HG02588 (cell line): ENCODE measurements around the gene PDIA2.
"Not testable (repeated sequence)": the region's sequence is repeated elsewhere in the genome, so short reads cannot be mapped to it uniquely, and the experiment has no call there.

Experiments used
- ATAC-seq: cut with Tn5 transposase; IDR thresholded peaks from one replicate; pipeline ENCODE4 v1.9.1; 2021; ENCODE audit warnings: mild to moderate bottlenecking, moderate library complexity; ENCODE audit not compliant: unreplicated experiment

Gene PDIA2

DNA sequence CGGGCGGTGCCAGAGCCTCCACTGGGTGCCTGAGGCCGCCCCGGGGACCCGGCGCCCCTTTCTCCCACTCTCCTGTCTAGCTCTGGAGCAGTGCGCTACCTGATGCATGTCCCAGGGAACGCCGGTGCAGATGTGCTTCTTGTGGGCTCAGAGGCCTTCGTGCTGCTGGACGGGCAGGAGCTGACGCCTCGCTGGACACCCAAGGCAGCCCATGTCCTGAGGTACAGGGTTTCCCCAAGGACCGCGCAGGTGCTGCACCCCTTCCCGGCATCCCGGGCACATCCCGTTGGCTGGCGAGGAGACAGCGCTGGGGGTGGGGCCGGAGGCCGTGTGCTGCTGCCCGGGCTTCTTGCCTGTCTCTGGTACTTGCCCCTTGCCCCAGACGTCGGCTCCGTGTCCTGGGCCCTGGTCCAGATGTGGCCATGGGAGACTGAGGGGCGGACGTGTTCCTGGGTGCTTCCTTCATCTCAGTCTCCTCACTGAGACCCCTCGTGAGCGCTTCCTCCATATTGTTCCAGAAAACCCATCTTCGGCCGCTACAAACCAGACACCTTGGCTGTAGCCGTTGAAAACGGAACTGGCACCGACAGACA lies 19.7 kb upstream of the PDIA2 start:
- no peak for ATAC-seq

DNA sequence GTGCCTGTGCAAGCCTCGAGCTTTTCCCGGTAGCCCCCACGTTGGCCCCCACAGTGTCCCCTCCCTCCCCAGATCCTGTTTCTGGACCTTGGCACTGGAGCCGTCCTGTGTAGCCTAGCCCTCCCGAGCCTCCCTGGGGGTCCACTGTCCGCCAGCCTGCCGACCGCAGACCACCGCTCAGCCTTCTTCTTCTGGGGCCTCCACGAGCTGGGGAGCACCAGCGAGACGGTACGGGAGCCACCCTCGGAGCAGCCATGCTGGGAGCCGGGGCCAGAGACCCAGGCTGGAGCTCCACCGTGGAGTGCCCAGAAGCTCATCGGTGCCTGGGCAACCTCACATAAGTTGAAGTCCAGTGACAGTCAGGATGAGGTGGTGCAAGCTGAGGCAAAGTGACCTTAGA lies 19.0 kb upstream of the PDIA2 start:
- ATAC-seq, result no peak

DNA sequence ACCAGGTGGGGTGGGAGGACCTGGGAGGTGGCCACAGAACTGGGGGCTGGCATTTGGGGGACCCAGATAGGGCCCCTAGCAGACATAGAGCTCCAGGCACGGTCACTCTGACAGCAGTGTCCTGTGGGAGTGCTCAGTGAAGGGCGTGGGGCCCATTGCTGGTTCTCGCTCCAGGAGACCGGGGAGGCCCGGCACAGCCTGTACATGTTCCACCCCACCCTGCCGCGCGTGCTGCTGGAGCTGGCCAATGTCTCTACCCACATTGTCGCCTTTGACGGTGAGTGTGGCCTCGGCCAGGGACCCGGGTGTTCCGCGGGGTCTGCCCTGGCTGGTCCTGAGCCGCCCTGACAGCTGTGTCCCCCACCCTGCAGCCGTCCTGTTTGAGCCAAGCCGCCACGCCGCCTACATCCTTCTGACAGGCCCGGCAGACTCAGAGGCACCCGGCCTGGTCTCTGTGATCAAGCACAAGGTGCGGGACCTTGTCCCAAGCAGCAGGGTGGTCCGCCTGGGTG lies 18.5 kb upstream of the PDIA2 start:
- ATAC-seq, result no peak

DNA sequence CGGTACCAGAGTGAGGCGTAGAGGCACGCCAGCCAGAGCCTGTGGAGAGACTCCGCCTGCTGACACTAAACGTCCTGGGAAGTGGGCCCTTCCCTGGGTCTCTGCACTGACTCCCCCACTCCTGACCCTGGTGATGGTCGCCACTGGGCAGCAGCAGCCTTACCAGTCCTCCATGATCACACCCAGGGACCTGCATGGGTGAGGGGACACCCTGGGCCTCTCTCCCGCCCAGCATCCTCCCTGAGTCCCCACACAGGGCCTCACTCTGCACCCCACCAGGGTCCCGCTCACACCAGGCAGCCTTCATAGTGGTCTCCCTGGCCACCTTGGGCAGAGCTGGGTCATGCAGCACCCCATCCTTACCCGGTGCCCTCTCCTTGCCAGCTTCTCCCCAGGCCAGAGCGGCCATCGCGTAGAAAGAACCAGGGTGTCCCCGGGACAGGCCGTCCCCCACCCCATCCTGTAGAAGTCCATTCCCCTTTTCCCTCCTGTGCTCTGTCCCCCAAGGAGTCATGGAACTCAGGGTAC lies 17.9 kb upstream of the PDIA2 start:
- ATAC-seq, result no peak

DNA sequence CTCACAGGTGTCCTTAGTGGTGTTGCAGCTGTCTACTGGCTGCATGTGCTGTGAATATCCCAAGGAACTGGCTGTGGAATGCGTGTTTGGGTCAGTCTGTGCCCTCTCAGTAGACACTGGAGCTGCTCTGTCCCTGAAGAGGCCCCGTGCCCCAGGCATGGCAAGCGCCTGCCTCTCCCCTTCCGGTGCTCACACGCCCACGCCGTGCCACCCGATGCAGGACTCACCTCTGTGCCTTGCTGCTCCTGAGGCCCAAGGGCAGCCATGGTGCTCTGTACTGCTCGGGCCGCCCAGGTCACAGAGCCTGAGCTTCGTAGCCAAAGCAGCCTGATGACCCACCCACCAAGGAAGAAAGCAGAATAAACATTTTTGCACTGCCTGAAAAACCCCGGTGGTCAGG lies 17.3 kb upstream of the PDIA2 start:
- no peak for ATAC-seq

DNA sequence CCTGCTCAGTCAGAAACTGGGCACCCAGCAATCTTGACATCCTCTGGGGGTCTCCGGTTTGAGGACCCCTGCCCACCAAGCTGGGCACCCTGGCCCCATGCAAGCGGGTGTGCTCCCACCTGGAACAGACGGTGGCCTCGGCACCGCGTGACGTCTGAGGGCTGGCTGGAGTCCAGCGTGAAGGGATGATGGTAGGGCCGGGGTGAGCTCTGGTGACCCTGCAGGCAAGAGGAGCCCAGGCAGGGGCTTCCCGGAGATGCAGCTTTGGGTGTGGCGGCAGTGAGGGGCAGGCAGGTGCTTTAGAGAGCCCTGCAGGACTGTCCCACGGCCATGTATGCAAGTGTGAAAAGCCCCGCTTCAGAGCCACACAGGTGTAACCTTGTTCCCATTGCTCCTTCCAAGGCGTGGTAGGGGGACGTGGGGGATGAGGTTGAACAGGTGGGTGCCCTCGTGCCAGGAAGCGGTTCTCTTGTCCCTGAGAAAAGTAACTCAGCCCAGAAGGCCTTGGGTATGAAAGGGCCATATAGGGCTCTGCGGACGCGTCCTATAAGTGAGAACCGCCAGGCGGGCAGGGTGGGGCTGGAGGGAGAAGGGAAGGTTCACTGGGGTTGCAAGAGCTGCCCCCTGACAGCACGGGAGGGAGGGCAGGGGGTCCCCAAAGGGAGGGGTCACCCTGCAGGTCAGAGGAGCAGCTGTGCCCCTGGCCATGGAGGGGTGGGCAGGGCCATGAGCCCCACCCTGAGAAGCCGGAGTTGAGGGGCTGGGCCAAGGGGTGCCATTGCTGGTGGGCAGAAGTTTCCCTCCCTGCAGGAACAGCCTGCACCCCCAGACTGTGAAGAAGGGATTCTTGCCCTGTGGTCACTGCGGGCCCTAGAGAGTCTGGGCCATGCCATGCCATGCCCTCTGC lies 16.5 kb upstream of the PDIA2 start:
- ATAC-seq, result no peak

DNA sequence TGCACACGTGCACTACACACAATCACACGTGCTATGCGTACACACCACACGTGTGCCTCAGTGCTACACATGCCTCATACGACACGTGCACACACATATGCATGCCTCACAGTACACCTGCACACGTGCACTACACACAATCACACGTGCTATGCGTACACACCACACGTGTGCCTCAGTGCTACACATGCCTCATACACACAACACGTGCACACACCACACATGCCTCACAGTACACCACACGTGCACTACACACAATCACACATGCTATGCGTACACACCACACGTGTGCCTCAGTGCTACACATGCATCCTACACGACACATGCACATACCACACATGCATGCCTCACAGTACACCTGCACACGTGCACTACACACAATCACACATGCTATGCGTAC lies 15.4 kb upstream of the PDIA2 start:
- not testable (repeated sequence) for ATAC-seq

DNA sequence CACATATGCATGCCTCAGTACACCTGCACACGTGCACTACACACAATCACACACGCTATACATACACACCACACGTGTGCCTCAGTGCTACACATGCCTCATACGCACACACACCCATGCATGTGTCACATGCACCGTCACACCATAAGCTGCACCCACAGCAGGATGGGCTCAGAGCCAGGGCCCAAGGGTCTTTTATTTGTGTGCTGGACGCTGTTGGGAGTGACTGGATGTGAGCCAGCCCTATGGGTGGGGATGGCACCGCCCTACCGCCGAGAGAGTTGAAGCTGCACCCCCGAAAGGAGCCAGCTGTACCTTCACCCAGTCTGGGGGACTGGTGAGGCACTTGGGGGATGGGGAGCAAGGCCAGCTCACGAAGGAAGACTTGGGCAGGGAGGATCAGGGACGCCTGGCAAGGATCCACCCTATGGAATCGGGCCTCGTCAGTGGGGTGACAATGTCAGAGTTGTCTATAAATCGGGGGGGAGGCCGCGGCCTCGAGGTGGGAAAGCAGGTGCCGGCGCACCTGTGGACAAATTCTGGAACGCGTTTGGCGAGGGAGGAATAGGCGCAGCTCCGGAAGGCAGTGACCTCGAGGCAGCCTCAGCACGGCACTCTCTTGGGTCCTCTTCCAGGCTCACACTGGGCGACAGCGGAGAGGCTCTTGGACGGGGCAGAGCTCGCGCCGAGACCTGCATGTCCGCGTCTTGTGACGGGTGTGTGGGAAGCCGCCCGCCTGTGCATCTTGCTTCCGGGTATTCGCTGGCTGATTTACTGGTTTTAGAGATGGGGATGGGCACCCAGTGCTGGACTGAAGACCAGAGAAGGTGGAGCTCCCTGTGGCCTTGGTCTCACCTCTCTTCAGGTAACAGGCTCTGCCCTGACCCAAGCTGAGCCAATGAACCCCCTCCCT lies 14.6 kb upstream of the PDIA2 start:
- no peak for ATAC-seq

DNA sequence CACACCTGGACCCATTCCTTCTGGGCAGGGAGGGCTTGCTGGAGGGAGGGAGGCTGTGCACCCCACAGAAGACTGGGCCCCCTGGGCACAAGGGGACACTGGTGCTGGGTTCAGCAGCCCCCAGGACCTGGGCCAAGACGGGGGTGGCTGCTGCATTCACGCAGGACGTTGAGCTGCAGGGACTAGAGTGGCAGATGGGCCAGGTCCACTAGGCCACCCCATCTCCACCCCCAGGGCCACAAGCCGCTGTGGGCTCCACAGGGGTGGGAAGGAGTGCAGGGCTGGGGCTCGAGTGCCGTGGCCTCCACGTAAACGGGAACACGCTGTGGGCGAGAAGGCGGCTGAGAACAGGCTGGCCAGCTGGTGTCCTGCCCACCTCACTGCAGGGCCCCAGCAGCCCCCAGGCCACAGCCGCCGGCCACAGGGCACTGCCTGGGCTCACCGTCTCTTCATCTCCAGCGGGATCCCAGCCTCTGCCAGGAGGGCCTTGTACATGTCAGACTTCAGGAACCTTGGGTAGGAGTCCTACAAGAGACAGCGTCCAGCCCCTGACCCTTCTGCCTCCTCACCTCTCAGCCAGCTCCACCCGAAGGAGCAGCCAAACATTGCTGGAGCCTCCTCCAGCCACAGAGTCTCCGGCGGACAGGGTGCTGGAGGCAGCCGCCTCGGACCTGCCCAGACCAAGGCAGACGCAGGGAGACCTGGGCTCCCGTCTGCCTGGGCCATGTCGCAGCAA lies 13.7 kb upstream of the PDIA2 start:
- ATAC-seq, result no peak

DNA sequence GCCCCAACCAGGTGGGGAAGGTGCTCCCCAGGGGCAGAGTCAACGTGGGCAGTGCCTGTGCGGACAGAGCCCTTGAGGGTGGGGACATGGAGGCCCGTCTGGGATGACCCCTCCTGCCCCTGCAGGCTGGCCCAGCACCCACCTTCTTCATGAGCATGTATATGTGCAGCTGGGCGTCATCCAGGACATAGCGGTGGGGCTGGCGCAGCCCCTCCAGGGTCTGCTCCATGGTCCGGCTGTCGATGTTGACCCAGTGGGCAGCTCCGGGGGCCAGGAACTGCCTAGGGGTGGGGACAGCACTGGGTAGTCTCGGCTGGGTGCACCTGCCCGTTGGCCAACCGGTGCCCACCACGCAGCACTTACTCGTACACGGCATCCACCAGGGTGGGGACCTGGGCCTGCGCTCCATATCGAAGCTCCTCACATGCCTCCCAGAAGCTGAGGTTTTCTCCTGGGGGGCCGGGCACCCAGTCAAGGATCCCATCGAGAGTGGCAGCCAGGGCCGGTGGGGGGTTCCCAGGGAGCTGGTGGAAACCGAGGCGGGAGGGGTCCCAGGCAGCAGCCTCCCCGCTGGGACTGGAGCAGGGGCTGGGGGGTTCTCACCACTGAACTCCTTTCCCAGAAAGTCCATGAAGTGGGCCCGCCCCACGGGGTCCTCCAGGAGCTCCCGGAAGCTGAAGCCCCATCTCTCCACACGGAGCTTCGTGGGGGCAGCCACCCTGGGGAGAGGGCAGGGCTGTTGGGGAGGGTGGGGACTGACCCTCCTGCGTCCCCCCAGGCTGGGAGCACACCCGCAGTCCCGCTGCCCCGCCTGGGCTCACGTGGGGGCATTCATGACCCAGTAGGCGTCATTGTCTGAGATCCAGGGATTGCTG lies 12.3 kb upstream of the PDIA2 start:
- no peak for ATAC-seq

DNA sequence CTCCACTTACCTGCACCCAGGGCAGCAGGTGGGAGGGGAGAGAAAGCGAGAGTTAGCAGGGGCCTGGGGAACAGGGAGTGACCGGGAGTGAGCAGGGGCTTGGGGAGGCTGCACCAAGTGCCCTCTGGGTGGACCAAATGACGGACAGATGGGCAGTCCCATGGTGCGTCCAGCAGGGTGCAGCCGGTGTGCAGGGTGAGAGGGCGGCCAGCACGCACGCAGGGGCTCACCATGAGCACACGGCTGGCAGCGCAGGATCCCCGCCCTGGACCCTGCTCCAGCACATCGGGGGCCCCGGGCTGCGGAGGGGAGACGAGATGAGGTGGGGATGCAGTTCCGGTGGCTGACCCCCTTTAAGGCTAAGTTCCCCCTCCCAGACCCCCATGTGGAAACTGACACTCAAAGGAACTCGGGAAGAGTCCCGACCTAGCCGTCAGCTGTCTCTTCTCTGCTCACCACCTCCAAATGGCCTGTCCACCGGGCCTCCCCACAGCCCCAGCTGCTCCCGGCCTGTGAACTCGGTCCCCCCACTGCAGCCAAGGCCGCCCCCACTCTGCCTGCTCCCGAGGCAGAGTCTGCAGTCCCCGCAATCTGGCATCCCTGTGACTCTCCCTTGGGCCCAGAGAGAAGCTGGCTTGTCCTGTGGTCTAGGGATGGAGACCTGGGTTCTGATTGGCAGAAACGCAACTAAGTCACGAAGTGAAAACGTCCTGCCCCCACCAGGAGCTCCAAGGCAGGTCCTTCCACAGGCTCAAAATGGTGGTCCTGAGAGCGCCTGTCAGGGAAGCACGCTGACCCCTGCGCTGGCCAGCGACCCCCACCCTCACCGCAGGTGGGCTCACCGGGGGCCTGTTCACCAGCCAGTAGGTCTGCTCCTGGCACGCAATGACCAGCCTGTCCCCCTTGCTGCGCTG lies 10.1 kb upstream of the PDIA2 start:
- no peak for ATAC-seq

DNA sequence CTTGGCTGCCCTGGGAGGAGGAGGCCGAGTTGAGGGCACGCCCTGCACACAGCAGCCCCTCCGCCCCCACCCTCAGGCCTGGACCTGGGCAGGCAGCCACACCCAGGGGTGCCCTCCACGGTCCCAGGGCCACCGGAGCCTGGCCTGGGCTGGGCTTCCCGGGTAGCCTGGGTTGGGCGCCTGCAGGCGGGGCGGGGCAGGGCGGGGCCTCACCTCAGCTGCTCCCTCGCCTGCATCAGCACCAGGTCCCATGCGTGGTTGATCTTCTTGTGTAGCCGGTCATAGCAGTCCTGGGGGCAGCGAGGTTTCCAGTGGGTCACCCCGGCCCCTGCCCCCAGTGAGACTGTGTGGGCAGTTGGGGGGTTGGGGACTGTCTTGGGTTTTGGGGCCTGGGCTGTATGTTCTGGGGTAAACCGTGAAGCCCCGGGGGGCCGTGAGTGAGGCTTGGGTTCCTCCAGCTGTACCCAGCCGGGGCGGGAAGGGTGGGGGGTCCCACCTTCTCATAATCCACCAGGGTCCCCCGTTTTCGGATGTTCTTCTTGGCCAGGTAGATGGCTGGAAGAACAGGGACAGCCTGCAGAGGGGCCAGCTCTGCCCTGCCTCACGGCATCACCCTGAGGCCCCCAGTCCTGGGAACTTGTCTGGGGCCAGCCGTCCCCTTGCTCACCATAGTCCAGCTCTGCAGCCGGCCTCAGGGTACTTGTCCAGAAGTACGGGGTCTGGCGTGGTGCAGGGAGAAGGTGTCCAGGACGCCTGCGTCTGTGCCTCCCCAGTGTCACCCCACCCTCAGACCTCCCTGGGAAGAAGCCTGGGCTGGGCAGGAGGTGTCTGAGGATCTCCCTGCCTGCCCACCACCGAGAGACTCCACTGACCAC lies 9.2 kb upstream of the PDIA2 start:
- no peak for ATAC-seq

DNA sequence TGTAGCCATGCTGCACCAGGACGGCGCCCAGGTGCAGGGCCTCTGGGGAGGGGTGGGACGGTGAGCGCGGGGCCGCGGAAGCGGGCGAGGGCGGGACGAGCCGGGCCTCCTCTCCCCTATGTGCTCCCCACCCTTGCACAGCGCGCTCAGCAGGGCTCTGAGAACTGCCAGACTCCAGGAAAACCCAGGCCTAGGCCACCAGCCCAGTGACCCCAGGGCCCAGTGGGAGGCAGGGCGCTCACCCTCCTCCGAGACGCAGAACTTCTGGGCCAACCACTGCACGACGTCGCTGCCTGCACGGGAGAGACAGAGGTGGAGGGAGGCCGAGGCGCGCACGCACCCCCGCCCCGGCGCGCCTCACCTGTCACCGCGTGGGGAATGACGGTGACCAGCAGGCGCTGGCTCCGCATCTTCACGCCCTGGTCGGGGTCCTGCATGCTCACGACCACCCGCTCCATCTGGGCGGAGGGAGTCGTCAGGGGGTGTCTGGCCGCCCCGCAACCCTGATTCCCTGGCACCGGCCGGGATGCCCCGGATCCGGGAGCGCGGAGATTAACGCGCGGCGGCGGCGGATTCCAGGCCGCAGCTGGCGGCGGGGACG lies 7.8 kb upstream of the PDIA2 start:
- ATAC-seq, result no peak

DNA sequence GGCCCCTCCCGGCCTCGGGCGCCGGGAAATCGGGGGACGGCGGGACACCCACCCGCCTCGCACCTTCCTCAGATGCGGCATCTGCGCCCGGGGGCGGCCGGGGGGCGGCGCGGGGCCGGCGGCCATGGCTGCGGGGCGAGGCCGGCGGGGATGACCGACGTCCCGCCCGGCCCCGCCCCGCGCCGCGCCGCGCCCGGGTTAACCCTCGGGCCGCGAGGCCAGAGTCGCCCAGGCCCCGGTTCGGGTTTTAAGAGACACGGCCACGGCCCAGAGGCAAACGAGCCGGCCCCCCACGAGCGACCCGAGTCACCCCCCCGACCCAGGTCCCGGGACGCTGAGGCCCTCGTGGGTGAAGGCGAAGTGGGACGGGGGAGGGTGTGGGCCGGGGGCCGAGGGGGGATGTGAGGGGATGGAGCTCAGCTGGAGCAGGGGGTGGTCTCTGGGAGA lies 7.2 kb upstream of the PDIA2 start, which contains the start of gene RGS11:
RGS11 (minus strand) TSS at position 159 of the 447 bp plus-strand sequence; CDS start at position 126, 33 bp downstream.
- no peak for ATAC-seq

DNA sequence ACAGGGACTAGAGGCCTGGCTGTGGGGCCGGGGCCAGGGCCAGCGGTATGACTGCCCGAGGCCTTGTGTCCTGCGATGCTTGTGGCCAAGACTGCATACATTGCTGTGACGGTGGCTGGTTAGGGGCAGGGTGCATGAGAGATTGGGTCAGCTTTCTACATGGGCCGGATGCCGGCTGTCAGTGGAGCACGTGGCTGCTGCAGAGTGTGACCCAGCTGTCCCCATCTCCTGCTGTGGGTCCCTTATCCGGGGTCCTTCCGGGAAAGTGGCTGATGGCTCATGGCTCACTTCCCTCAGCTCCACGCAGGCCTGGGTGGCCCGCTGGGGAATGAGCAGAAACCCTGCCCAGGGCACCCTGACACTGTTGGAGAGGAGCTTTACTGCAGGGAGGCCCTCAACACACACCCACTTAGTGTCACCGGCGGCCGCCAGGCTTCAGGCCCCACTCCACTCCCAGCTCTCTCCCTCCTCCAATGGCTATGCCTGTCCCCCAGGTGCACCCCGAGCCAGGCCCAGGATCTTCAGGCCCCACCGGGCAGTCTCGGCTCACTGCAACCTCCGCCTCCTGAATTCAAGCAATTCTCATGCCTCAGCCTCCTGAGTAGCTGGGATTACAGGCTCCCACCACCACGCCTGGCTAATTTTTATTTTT lies 6.4 kb upstream of the PDIA2 start:
- no peak for ATAC-seq

DNA sequence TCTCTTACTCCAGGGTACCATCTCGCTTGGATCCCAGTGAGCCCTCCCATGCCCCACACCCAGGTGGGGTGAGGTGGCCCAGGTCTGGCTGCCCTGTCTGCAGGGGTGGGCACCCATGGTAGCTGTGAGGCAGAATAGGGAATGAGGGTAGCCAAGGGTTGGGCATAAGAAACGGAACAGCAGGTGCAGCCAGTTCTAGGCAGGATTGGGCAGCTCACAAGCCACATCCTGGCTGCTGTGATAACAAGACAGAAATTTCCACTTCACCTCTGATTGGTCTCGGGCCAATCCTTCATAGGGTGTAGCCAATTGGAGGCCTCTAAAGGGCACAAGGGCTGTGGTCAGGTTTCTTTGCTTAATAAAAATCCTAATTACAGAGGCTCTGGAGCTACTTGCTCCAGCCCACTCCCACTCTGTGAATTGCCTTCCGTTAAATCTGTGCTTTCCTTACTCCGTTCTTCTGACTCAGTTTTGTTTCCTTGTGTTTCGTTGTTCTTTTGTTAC lies 4.0 kb upstream of the PDIA2 start:
- no peak for ATAC-seq
